Measurements from ENCODE around the gene AUTS2. TPM values are rescaled to one million over a fixed set of nuclear protein-coding genes. Genes with fewer than 3 reads are reported as not detected.

The AUTS2 gene
- total and polyA plus RNA-seq, 2 experiments from 2014 or later: 32.0 to 91.0 TPM

GRCh38 chr7:69804962-69805361 lies 206.7 kb downstream of the AUTS2 start:
- Histone ChIP-seq H2AFZ (no peak overlapping the region), H4K20me1 (replicated peaks; ENCODE audit: insufficient read depth) (no peaks in the 10 kb centered on the region), H3K27me3 (ENCODE audit: insufficient read depth) (no peaks in the 10 kb centered on the region), H3F3A (replicated peaks; ENCODE audit: low read depth) (no peaks in the 10 kb centered on the region), H3K4me3 (no peak overlapping the region), H3K4me2 (no peak overlapping the region), H3K27ac (ENCODE audit: low read depth) (no peak overlapping the region), H3K4me1 (ENCODE audit: insufficient read depth) (no peaks in the 10 kb centered on the region), H3K36me3 (ENCODE audit: insufficient read depth) (no peaks in the 10 kb centered on the region), H3K79me2 (replicated peaks; ENCODE audit: insufficient read depth) (no peaks in the 10 kb centered on the region), H3K9me2 (ENCODE audit: insufficient read depth) (0 out of 2 replicates have a peak, but pooled peaks cover 3% of the 10 kb centered on the region)
- no peaks in the 10 kb centered on the region for H3K9me3 Mint-ChIP-seq
- no peak for DNase-seq (ENCODE audit: low spot score)
- no peak overlapping the region for H3K27ac Mint-ChIP-seq
- ATAC-seq: no peak
- H3K27me3 Mint-ChIP-seq (ENCODE audit: insufficient read depth, low read depth, poor library complexity): no peaks in the 10 kb centered on the region
- no peak for TF ChIP-seq EZH2phosphoT487 (IDR thresholded peaks at IDR 0.05; ENCODE audit: unreplicated experiment)
- no peak for TF ChIP-seq NANOG (IDR thresholded peaks at IDR 0.05; ENCODE audit: borderline replicate concordance)
- H3K4me1 Mint-ChIP-seq: peaks cover 21% of the 10 kb centered on the region
- no peak overlapping the region for H3K4me3 Mint-ChIP-seq
- H3K36me3 Mint-ChIP-seq (ENCODE audit: low read depth): no peaks in the 10 kb centered on the region

DNA sequence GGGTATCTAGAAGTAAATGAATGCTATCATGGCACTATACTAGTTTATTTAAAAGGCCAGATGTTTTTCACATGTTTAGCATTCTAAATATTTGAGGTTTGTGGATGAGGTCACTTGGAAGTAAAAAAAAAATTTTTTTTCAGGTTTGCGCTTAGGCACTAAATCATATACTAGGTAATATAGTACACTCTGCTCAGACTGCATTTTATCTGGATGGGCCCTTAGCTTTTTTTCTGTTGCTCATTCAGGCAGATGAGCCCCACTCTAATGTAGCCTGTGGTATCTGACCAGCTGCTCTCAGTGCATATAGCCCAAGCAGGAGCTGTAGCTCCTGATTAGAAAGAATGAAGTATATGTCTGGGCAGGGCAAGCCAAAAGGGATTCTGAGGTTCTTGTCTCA lies 210.1 kb downstream of the AUTS2 start:
- H3K4me3 Mint-ChIP-seq: no peak overlapping the region
- H3K79me2 ChIP-seq (replicated peaks; ENCODE audit: insufficient read depth): no peaks in the 10 kb centered on the region
- DNase-seq (ENCODE audit: low spot score) (no peak), ATAC-seq (no peak)
- no peak overlapping the region for H3K27ac Mint-ChIP-seq
- no peaks in the 10 kb centered on the region for H3K27me3 ChIP-seq (ENCODE audit: insufficient read depth)
- no peak overlapping the region for H3K4me2 ChIP-seq
- no peaks in the 10 kb centered on the region for H3F3A ChIP-seq (replicated peaks; ENCODE audit: low read depth)
- H3K36me3 ChIP-seq (ENCODE audit: insufficient read depth): no peaks in the 10 kb centered on the region
- H3K9me3 Mint-ChIP-seq: no peaks in the 10 kb centered on the region
- no peaks in the 10 kb centered on the region for H3K36me3 Mint-ChIP-seq (ENCODE audit: low read depth)
- H3K27ac ChIP-seq (ENCODE audit: low read depth): no peak overlapping the region
- peaks cover 8% of the 10 kb centered on the region; the same call in 1 of the 2 replicates for H3K4me1 ChIP-seq (ENCODE audit: insufficient read depth)
- no peak overlapping the region for H2AFZ ChIP-seq
- H3K9me2 ChIP-seq (ENCODE audit: insufficient read depth): 0 out of 2 replicates have a peak, but pooled peaks cover 3% of the 10 kb centered on the region
- peaks cover 3% of the 10 kb centered on the region for H3K27me3 Mint-ChIP-seq (ENCODE audit: insufficient read depth, low read depth, poor library complexity)
- H3K4me1 Mint-ChIP-seq: peaks cover 11% of the 10 kb centered on the region
- no peak overlapping the region for H3K4me3 ChIP-seq
- H4K20me1 ChIP-seq (replicated peaks; ENCODE audit: insufficient read depth): no peaks in the 10 kb centered on the region
- TF ChIP-seq, protein P1, sequence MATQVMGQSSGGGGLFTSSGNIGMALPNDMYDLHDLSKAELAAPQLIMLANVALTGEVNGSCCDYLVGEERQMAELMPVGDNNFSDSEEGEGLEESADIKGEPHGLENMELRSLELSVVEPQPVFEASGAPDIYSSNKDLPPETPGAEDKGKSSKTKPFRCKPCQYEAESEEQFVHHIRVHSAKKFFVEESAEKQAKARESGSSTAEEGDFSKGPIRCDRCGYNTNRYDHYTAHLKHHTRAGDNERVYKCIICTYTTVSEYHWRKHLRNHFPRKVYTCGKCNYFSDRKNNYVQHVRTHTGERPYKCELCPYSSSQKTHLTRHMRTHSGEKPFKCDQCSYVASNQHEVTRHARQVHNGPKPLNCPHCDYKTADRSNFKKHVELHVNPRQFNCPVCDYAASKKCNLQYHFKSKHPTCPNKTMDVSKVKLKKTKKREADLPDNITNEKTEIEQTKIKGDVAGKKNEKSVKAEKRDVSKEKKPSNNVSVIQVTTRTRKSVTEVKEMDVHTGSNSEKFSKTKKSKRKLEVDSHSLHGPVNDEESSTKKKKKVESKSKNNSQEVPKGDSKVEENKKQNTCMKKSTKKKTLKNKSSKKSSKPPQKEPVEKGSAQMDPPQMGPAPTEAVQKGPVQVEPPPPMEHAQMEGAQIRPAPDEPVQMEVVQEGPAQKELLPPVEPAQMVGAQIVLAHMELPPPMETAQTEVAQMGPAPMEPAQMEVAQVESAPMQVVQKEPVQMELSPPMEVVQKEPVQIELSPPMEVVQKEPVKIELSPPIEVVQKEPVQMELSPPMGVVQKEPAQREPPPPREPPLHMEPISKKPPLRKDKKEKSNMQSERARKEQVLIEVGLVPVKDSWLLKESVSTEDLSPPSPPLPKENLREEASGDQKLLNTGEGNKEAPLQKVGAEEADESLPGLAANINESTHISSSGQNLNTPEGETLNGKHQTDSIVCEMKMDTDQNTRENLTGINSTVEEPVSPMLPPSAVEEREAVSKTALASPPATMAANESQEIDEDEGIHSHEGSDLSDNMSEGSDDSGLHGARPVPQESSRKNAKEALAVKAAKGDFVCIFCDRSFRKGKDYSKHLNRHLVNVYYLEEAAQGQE (IDR thresholded peaks at IDR 0.05; ENCODE audit: unreplicated experiment): no peak
- TF ChIP-seq NANOG (IDR thresholded peaks at IDR 0.05; ENCODE audit: borderline replicate concordance) (no peak), EZH2phosphoT487 (IDR thresholded peaks at IDR 0.05; ENCODE audit: unreplicated experiment) (no peak), JUNB (IDR thresholded peaks at IDR 0.05; ENCODE audit: unreplicated experiment) (no peak), CTCF (conservative IDR thresholded peaks at IDR 0.05; ENCODE audit: low read depth in 2 of 2) (no peak), CREB1 (CRISPR knock-in tag; IDR thresholded peaks at IDR 0.05; ENCODE audit: low read depth) (no peak), ZNF331 (CRISPR knock-in tag; IDR thresholded peaks at IDR 0.05; ENCODE audit: low read depth) (no peak), EZH2 (IDR thresholded peaks at IDR 0.05; ENCODE audit: low read depth, unreplicated experiment) (no peak), STAT1 (IDR thresholded peaks at IDR 0.05; ENCODE audit: unreplicated experiment) (no peak), POLR2AphosphoS5 (IDR thresholded peaks at IDR 0.05; ENCODE audit: low read depth) (no peak)
- TF ChIP-seq, protein P2, sequence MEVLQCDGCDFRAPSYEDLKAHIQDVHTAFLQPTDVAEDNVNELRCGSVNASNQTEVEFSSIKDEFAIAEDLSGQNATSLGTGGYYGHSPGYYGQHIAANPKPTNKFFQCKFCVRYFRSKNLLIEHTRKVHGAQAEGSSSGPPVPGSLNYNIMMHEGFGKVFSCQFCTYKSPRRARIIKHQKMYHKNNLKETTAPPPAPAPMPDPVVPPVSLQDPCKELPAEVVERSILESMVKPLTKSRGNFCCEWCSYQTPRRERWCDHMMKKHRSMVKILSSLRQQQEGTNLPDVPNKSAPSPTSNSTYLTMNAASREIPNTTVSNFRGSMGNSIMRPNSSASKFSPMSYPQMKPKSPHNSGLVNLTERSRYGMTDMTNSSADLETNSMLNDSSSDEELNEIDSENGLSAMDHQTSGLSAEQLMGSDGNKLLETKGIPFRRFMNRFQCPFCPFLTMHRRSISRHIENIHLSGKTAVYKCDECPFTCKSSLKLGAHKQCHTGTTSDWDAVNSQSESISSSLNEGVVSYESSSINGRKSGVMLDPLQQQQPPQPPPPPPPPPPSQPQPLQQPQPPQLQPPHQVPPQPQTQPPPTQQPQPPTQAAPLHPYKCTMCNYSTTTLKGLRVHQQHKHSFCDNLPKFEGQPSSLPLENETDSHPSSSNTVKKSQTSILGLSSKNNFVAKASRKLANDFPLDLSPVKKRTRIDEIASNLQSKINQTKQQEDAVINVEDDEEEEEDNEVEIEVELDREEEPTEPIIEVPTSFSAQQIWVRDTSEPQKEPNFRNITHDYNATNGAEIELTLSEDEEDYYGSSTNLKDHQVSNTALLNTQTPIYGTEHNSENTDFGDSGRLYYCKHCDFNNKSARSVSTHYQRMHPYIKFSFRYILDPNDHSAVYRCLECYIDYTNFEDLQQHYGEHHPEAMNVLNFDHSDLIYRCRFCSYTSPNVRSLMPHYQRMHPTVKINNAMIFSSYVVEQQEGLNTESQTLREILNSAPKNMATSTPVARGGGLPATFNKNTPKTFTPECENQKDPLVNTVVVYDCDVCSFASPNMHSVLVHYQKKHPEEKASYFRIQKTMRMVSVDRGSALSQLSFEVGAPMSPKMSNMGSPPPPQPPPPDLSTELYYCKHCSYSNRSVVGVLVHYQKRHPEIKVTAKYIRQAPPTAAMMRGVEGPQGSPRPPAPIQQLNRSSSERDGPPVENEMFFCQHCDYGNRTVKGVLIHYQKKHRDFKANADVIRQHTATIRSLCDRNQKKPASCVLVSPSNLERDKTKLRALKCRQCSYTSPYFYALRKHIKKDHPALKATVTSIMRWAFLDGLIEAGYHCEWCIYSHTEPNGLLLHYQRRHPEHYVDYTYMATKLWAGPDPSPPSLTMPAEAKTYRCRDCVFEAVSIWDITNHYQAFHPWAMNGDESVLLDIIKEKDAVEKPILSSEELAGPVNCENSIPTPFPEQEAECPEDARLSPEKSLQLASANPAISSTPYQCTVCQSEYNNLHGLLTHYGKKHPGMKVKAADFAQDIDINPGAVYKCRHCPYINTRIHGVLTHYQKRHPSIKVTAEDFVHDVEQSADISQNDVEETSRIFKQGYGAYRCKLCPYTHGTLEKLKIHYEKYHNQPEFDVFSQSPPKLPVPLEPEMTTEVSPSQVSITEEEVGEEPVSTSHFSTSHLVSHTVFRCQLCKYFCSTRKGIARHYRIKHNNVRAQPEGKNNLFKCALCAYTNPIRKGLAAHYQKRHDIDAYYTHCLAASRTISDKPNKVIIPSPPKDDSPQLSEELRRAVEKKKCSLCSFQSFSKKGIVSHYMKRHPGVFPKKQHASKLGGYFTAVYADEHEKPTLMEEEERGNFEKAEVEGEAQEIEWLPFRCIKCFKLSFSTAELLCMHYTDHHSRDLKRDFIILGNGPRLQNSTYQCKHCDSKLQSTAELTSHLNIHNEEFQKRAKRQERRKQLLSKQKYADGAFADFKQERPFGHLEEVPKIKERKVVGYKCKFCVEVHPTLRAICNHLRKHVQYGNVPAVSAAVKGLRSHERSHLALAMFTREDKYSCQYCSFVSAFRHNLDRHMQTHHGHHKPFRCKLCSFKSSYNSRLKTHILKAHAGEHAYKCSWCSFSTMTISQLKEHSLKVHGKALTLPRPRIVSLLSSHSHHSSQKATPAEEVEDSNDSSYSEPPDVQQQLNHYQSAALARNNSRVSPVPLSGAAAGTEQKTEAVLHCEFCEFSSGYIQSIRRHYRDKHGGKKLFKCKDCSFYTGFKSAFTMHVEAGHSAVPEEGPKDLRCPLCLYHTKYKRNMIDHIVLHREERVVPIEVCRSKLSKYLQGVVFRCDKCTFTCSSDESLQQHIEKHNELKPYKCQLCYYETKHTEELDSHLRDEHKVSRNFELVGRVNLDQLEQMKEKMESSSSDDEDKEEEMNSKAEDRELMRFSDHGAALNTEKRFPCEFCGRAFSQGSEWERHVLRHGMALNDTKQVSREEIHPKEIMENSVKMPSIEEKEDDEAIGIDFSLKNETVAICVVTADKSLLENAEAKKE (CRISPR knock-in tag; IDR thresholded peaks at IDR 0.05): no peak

All from GM23338 (cell line).